Activated CD4-positive, alpha-beta T cell treated with anti-CD3 and anti-CD28 coated beads for 24 hours (primary cell): ENCODE results near the gene BCL2L2.

ENCODE experiments used
- DNase-seq, 2 donors: peaks; one replicate each; pipeline ENCODE4 v3.0.0-alpha.2; 2020; ENCODE audit warnings: low read depth in 2 of 2

BCL2L2 gene

GRCh38 chr14:23299986-23300686 lies 6.5 kb upstream of the BCL2L2 start:
- no peak for DNase-seq

- no peak for DNase-seq
Observed at GRCh38 chr14:23300687-23301223, 5.9 kb upstream of the BCL2L2 start.

- DNase-seq, result peak; percentile 94 to 95
Observed at GRCh38 chr14:23301288-23301968, 5.2 kb upstream of the BCL2L2 start.

GRCh38 chr14:23301969-23302289 lies 4.7 kb upstream of the BCL2L2 start:
- no peak for DNase-seq

- peak; percentile 79 to 89 for DNase-seq
Observed at GRCh38 chr14:23302290-23303225, 4.1 kb upstream of the BCL2L2 start, which contains the start of gene PPP1R3E. Gene PPP1R3E (minus strand): TSS chr14:23302859. CDS start chr14:23302576, 283 bp downstream.

GRCh38 chr14:23307146-23307530 lies 505 bp downstream of the BCL2L2 start:
- no peak for DNase-seq

- DNase-seq, result no peak
Observed at GRCh38 chr14:23307687-23308644, 1.3 kb downstream of the BCL2L2 start.

GRCh38 chr14:23308721-23309445 lies 2.2 kb downstream of the BCL2L2 start:
- no peak for DNase-seq

- no peak for DNase-seq
Observed at GRCh38 chr14:23310546-23310945, 3.9 kb downstream of the BCL2L2 start.

- no peak for DNase-seq
Observed at GRCh38 chr14:23316300-23316699, 9.7 kb downstream of the BCL2L2 start.

GRCh38 chr14:23319746-23320583 lies 13.3 kb downstream of the BCL2L2 start:
- no peak for DNase-seq

- peak; percentile 90 to 91 for DNase-seq
Observed at GRCh38 chr14:23320584-23321571, 14.2 kb downstream of the BCL2L2 start, which contains the start of gene PABPN1. Gene PABPN1 (plus strand): TSS chr14:23321457. CDS start chr14:23321470, 13 bp downstream.

- DNase-seq, result peak; percentile 31 to 35
Observed at GRCh38 chr14:23321572-23322547, 15.2 kb downstream of the BCL2L2 start.

- DNase-seq, result no peak
Observed at GRCh38 chr14:23322568-23323517, 16.2 kb downstream of the BCL2L2 start.

- DNase-seq, result no peak
Observed at GRCh38 chr14:23323838-23324454, 17.3 kb downstream of the BCL2L2 start.
